Activated naive CD8-positive, alpha-beta T cell treated with anti-CD3 and anti-CD28 coated beads, Interleukin-2, amount 50 U/mL, for 24 hours (primary cell): ENCODE results near the gene FAM111B.
"Not testable (repeated sequence)": the region's sequence is repeated elsewhere in the genome, so short reads cannot be mapped to it uniquely, and the experiment has no call there.

Source experiments
- ATAC-seq: fragments of 150-1000 bp; cut with Tn5 transposase; one replicate; pipeline ENCODE4 v1.10.0; 2021
- DNase-seq: peaks from one replicate; pipeline ENCODE4 v3.0.0; 2021
- H3K27ac Mint-ChIP-seq: one replicate; pipeline ENCODE4 v1.8.0; 2021; ENCODE audit warnings: mild to moderate bottlenecking, mixed read lengths
- H3K27me3 Mint-ChIP-seq: one replicate; pipeline ENCODE4 v1.8.0; 2021; ENCODE audit warnings: mixed read lengths
- H3K36me3 Mint-ChIP-seq: one replicate; pipeline ENCODE4 v1.8.0; 2021; ENCODE audit warnings: low read depth, mixed read lengths
- H3K4me1 Mint-ChIP-seq: one replicate; pipeline ENCODE4 v1.8.0; 2021; ENCODE audit warnings: mixed read lengths
- H3K4me3 Mint-ChIP-seq: one replicate; pipeline ENCODE4 v1.8.0; 2021; ENCODE audit warnings: mild to moderate bottlenecking, moderate library complexity, mixed read lengths
- H3K9me3 Mint-ChIP-seq: one replicate; pipeline ENCODE4 v1.8.0; 2021; ENCODE audit warnings: mixed read lengths

FAM111B gene

DNA sequence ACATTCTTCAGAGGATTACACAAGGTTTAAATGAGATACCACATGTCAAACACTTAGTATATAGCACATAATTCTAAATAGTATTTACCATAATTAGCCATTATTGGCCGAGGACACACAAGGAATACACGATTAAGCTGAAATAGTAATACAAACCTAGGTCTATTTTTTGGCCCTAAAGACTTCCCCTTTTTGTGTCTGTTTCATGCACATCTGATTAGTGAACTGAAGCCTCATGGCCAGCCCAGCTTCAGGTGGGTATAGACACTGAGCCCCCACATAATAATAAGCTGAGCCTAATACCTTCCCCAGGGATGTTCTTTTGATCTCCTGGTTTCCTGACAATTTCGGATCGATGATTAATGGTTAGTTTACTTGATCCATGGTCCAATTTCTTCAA, 18.9 kb upstream of the FAM111B start:
- no peak overlapping the region for H3K4me3 Mint-ChIP-seq
- DNase-seq (no peak), ATAC-seq (no peak)
- H3K9me3 Mint-ChIP-seq = no peaks in the 10 kb centered on the region
- peaks cover 11% of the 10 kb centered on the region for H3K27me3 Mint-ChIP-seq
- H3K4me1 Mint-ChIP-seq = no peaks in the 10 kb centered on the region
- H3K27ac Mint-ChIP-seq = no peak overlapping the region
- no peaks in the 10 kb centered on the region for H3K36me3 Mint-ChIP-seq

GRCh38 chr11:59093576-59093975, 13.5 kb upstream of the FAM111B start:
- not testable (repeated sequence) for H3K36me3 Mint-ChIP-seq, H3K9me3 Mint-ChIP-seq, ATAC-seq, H3K27ac Mint-ChIP-seq, H3K4me3 Mint-ChIP-seq, DNase-seq
- H3K27me3 Mint-ChIP-seq = peaks cover 15% of the 10 kb centered on the region
- peaks cover 14% of the 10 kb centered on the region for H3K4me1 Mint-ChIP-seq

GRCh38 chr11:59095225-59095624, 11.8 kb upstream of the FAM111B start:
- not testable (repeated sequence) for H3K36me3 Mint-ChIP-seq, H3K4me3 Mint-ChIP-seq, H3K9me3 Mint-ChIP-seq, ATAC-seq, DNase-seq
- H3K4me1 Mint-ChIP-seq = peaks cover 15% of the 10 kb centered on the region
- peak overlapping the region; percentile 1 for H3K27ac Mint-ChIP-seq
- H3K27me3 Mint-ChIP-seq = peaks cover 19% of the 10 kb centered on the region

GRCh38 chr11:59095972-59096575, 11.0 kb upstream of the FAM111B start:
- not testable (repeated sequence) for H3K9me3 Mint-ChIP-seq, H3K36me3 Mint-ChIP-seq, H3K4me3 Mint-ChIP-seq

GRCh38 chr11:59097113-59097708, 9.8 kb upstream of the FAM111B start:
- Mint-ChIP-seq H3K27me3 (peaks cover 27% of the 10 kb centered on the region), H3K4me3 (no peak overlapping the region), H3K9me3 (no peaks in the 10 kb centered on the region), H3K36me3 (no peaks in the 10 kb centered on the region), H3K4me1 (peaks cover 21% of the 10 kb centered on the region), H3K27ac (no peak overlapping the region)
- ATAC-seq (peak; percentile 63), DNase-seq (peak; percentile 65)

More at GRCh38 chr11:59095972-59096575, 11.0 kb upstream of the FAM111B start:
- DNase-seq, ATAC-seq: not testable (repeated sequence)
- Mint-ChIP-seq H3K27me3 (peaks cover 26% of the 10 kb centered on the region), H3K27ac (peak overlapping the region; percentile 10), H3K4me1 (peaks cover 15% of the 10 kb centered on the region)

GRCh38 chr11:59097938-59098337, 9.1 kb upstream of the FAM111B start:
- peaks cover 28% of the 10 kb centered on the region for H3K27me3 Mint-ChIP-seq
- H3K4me1 Mint-ChIP-seq = peaks cover 26% of the 10 kb centered on the region
- not testable (repeated sequence) for DNase-seq, H3K9me3 Mint-ChIP-seq, H3K4me3 Mint-ChIP-seq, ATAC-seq, H3K27ac Mint-ChIP-seq, H3K36me3 Mint-ChIP-seq

- H3K27me3 Mint-ChIP-seq = peaks cover 49% of the 10 kb centered on the region
- no peaks in the 10 kb centered on the region for H3K9me3 Mint-ChIP-seq
- H3K4me1 Mint-ChIP-seq = peaks cover 32% of the 10 kb centered on the region
- no peaks in the 10 kb centered on the region for H3K36me3 Mint-ChIP-seq
- ATAC-seq (peak; percentile 65), DNase-seq (peak; percentile 74)
- peak overlapping the region; percentile 68 for H3K4me3 Mint-ChIP-seq
- H3K27ac Mint-ChIP-seq = no peak overlapping the region
Observed at GRCh38 chr11:59102259-59102765, 4.7 kb upstream of the FAM111B start.

- Mint-ChIP-seq H3K27me3 (peaks cover 30% of the 10 kb centered on the region), H3K27ac (peak overlapping the region; percentile 13), H3K36me3 (peaks cover 34% of the 10 kb centered on the region), H3K4me3 (peak overlapping the region; percentile 88), H3K4me1 (peaks cover 32% of the 10 kb centered on the region)
- DNase-seq, H3K9me3 Mint-ChIP-seq: not testable (repeated sequence)
- peak; percentile 7 for ATAC-seq
Observed at GRCh38 chr11:59107721-59108120, 684 bp downstream of the FAM111B start.

DNA sequence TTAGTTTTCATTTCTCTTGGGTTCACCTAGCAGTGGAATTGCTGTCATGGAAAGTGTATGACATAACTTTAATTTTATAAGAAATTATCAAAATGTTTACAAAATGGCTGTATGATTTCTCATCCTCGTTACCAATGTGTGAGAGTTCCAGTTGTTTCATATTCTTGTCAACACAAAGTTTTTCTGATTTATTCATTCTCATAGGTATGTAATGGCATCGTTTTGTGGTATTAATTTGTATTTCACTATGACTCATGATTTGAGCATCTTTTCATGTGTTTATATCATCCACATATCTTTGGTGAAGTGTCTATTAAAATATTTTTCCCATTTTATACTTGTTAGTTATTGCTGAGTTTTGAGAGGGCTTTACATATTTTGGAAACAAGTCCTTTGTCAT, 5.5 kb downstream of the FAM111B start:
- H3K36me3 Mint-ChIP-seq = peaks cover 76% of the 10 kb centered on the region
- H3K4me1 Mint-ChIP-seq = peaks cover 16% of the 10 kb centered on the region
- H3K27ac Mint-ChIP-seq = no peak overlapping the region
- ATAC-seq (no peak), DNase-seq (no peak)
- no peaks in the 10 kb centered on the region for H3K27me3 Mint-ChIP-seq
- H3K4me3 Mint-ChIP-seq = no peak overlapping the region
- H3K9me3 Mint-ChIP-seq = peaks cover 6% of the 10 kb centered on the region

DNA sequence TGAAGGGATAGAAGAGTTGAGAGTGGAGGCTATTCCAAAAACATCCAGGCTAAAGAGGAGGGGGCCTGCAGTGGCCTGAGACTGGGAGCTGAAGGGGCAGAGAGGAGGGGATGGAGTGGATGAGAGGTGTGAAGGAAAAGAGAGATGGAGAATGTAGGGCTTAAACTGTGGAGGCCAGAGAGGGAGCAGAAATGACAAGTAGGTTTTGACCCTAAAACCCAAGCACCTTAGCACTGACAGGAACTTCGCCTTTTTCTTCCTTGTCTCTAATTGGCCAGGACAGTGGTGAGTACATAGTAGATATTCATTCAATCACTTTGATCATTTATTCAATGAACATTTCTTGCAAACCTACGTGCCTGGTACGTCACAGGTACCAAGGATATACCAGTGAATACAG, 7.3 kb downstream of the FAM111B start:
- H3K27ac Mint-ChIP-seq = no peak overlapping the region
- no peak for ATAC-seq

DNA sequence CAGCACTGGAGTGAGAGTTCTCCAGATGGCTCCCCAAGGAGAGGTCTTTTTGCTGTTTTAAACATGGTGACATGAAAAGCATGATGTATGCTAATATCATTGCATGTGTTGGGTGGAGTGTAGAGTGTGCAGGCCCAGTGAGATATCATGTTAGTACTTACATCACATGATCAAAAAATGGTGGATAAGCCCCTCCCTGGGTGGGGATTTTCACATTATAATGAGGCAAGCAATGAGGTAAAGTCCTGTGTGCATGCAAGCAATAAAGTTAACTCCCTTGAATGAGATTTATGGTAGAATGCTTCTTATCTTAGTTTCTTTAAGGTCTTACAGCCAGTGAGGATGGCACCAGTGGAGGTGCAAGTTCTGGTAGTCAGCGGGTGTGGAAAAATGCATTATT, 8.5 kb downstream of the FAM111B start:
- peaks cover 16% of the 10 kb centered on the region for H3K9me3 Mint-ChIP-seq
- no peak overlapping the region for H3K4me3 Mint-ChIP-seq
- DNase-seq (no peak), ATAC-seq (no peak)
- no peaks in the 10 kb centered on the region for H3K4me1 Mint-ChIP-seq
- no peaks in the 10 kb centered on the region for H3K27me3 Mint-ChIP-seq
- H3K36me3 Mint-ChIP-seq = peaks cover 79% of the 10 kb centered on the region
- H3K27ac Mint-ChIP-seq = no peak overlapping the region

More for the DNA sequence above, 7.3 kb downstream of the FAM111B start:
- peaks cover 16% of the 10 kb centered on the region for H3K9me3 Mint-ChIP-seq
- no peaks in the 10 kb centered on the region for H3K4me1 Mint-ChIP-seq
- peaks cover 85% of the 10 kb centered on the region for H3K36me3 Mint-ChIP-seq
- no peak overlapping the region for H3K4me3 Mint-ChIP-seq
- DNase-seq = no peak
- no peaks in the 10 kb centered on the region for H3K27me3 Mint-ChIP-seq

DNA sequence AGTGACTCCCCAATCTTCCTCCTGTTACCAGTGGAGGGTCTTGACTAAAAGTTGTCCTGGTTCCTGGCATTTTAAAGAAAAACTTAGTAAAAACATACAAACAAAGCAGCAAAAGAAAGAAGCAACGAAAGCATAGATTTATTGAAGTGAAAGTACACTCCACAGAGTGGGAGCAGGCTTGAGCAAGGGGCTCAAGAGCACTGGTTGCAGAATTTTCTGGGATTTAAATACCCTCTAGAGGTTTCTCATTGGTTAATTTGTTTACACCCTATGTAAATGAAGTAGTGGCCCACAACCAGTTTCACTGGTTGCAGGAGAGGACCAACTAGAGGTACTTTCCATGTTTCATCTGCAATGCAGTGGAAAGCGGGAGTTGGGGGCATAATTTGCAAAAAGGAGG, 10.7 kb downstream of the FAM111B start:
- no peak for ATAC-seq
- Mint-ChIP-seq H3K4me1 (no peaks in the 10 kb centered on the region), H3K4me3 (no peak overlapping the region), H3K27ac (no peak overlapping the region), H3K36me3 (peaks cover 70% of the 10 kb centered on the region), H3K9me3 (peaks cover 16% of the 10 kb centered on the region), H3K27me3 (no peaks in the 10 kb centered on the region)
- no peak for DNase-seq

- no peaks in the 10 kb centered on the region for H3K27me3 Mint-ChIP-seq
- H3K4me3 Mint-ChIP-seq = no peak overlapping the region
- H3K4me1 Mint-ChIP-seq = no peaks in the 10 kb centered on the region
- ATAC-seq (no peak), DNase-seq (no peak)
- H3K9me3 Mint-ChIP-seq = peaks cover 16% of the 10 kb centered on the region
- H3K27ac Mint-ChIP-seq = no peak overlapping the region
- H3K36me3 Mint-ChIP-seq = peaks cover 62% of the 10 kb centered on the region
Observed at GRCh38 chr11:59119826-59120225, 12.8 kb downstream of the FAM111B start.

GRCh38 chr11:59135648-59136461, 28.8 kb downstream of the FAM111B start:
- peak; percentile 92 for DNase-seq
- H3K36me3 Mint-ChIP-seq = peaks cover 35% of the 10 kb centered on the region
- no peak overlapping the region for H3K27ac Mint-ChIP-seq
- peaks cover 13% of the 10 kb centered on the region for H3K9me3 Mint-ChIP-seq
- H3K4me1 Mint-ChIP-seq = peaks cover 8% of the 10 kb centered on the region
- no peak overlapping the region for H3K4me3 Mint-ChIP-seq
- no peaks in the 10 kb centered on the region for H3K27me3 Mint-ChIP-seq
- ATAC-seq = peak; percentile 97

- Mint-ChIP-seq H3K36me3 (peaks cover 28% of the 10 kb centered on the region), H3K4me1 (peaks cover 15% of the 10 kb centered on the region)
- H3K9me3 Mint-ChIP-seq, H3K27ac Mint-ChIP-seq, DNase-seq, H3K4me3 Mint-ChIP-seq, ATAC-seq, H3K27me3 Mint-ChIP-seq: not testable (repeated sequence)
Observed at GRCh38 chr11:59136551-59136950, 29.5 kb downstream of the FAM111B start.
